ENCODE data around the gene CAV2.

Gene CAV2

GRCh38 chr7:116524609-116525297 is 25.2 kb downstream of the CAV2 start, which contains the start of gene CAV1:
TSS of gene CAV1 (plus strand) at chr7:116525036. CDS start at chr7:116525063, 27 bp downstream.
- DNase-seq (ENCODE audit: low read depth in 3 of 3) = no peak

- peak in 1 of 3 experiments; percentile 7 for DNase-seq (ENCODE audit: low read depth in 3 of 3)
Observed at GRCh38 chr7:116525298-116525912, 25.9 kb downstream of the CAV2 start.

DNA sequence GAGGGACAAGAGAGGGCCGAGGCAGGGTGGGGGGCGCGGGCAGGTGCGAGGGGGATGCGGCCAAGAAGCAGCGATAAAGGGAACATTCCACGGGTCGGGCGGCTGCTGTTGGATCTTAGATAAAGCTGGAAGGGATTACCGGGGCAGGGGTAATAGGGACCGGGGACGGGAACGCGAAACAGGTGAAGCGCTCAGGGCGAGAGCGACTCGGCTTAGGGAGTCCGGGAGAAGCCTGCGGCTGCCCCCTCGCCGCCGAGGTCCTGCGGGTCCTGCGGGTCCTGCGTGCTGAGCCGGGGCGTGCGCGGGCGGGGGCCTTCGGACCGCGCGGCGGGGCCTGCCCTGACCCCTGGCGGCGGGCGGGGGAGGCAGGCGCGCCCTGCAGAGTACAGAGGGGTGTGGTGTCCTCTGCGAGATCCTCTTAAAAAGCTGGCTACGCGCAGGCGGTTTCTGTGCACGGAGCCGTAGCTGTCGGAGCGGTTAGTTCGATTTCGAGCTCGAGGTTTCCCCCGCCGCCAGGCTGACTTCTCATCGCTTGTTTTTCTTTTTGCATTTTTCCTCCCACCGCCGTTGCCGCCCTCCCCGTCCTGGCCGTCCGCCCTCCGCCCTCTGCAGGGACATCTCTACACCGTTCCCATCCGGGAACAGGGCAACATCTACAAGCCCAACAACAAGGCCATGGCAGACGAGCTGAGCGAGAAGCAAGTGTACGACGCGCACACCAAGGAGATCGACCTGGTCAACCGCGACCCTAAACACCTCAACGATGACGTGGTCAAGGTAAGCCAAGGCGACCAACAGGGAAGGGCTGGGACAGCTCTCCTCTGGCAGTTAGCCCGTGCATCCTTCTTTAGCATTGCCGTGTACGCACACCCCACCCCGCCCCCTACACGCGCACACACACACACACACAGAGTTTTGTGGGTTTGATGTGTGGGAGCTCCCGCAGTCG is 26.6 kb downstream of the CAV2 start:
- DNase-seq (ENCODE audit: low read depth in 3 of 3) = peak in 2 of 3 experiments; percentile 17 to 40

DNA sequence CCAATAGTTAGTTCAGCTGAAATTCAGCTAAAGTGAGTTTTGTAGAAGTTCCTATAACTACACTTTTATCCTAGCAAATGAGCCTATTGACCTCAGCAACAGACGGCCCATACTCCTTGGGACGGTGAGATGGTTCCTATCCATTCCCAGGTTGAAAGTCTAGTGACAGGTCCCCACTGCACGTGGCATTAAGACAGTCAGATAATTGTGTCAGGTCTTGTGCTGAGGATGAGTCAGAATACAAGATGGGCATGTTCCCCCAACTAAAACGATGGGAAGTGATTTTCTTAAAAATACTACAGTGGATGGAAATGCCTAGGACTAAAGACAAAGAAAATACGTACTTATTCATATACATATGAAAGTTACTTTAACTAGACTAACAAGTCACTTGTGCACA is 27.4 kb downstream of the CAV2 start:
- DNase-seq (ENCODE audit: low read depth in 3 of 3) = no peak

GRCh38 chr7:116527521-116527920 is 28.0 kb downstream of the CAV2 start:
- DNase-seq (ENCODE audit: low read depth in 3 of 3) = no peak

DNA sequence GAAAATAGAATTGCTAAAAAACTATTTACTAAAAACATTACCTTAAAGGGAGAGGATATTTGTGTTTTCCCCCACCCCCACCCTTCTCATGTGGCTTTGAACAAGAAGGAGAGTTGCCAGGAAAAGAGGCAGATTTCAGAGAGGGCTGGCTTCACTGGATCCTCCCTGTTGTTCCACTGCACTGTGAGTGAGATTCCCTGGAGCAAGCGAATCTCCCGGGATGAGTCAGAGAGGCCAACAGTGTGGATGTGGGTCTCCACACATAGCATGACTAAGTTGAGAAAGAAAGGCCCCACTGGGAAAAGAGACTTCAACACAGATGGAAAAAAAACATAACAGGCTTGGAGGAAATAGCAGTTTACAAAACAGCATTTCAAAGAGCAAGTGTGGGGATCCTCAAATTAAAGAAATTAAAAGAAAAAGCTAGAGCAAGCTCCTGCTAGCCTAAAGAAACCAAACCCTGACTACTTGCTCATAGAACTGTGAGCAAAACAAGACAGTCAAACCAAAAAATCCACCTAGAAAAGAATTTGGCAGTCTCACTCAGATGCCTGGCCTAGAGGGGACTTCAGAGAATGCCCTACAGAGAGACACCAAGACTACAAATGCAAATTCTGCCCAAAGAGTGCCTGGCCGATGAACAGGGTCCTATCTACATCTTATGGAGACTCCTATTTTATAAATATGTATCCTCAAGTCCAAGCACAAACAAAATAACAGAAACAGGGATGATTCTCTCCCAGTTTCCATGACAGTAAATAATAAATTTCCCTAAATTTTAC is 28.7 kb downstream of the CAV2 start:
- no peak for DNase-seq (ENCODE audit: low read depth in 3 of 3)

GRCh38 chr7:116529250-116529649 is 29.7 kb downstream of the CAV2 start:
- DNase-seq (ENCODE audit: low read depth in 3 of 3) = no peak

DNA sequence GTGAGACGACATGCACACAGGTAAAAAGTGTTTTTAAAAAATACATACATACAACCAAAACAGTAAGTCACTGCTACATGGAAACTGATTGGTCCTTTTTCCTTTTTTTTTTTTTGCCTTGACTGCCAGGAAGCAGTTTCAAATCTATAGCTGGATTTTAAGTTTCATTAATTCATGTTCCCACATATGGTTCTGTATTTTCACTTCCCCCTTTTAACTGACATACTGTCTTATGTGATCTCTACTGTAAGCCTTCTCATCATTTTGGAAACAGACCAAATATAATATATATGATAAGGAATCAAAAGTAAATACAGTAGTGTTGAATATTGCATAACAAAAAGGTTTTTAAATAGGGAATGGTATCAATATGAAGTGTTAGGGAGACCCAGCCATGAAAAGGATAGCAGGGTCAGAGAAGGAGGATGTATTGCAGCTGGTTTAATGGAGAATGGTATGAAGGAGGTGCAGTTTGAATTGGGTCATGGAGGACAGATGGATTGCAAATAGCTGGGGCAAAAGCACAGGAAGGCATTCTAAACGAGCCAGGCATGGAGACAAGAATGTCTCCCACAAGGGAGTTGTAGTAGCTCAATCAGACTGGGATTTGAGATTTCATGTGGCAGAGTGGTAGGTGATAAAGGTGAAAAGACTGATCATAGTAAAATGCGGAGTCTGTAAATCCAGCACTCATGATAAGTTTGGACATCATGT is 30.7 kb downstream of the CAV2 start:
- DNase-seq (ENCODE audit: low read depth in 3 of 3) = no peak

- no peak for DNase-seq (ENCODE audit: low read depth in 3 of 3)
Observed at GRCh38 chr7:116532102-116532688, 32.7 kb downstream of the CAV2 start.

DNA sequence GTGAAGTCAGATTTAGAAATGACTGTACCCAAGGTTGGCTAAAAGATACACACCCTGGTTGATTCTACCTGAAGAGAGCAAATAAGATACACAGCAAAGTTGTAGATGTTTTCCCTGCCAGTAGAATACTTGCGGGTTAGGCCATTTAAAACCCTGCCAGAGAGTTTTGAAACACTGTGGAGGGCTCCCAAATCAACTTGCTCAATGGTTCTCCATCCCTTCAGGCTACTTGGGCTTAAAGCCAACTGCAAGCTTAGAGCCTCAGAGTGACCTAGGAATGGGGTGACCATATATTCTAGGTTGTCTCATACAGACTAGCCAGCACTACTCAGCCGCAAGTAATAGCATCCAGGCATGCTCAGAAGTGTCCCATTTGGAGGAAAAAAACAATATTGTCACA is 35.3 kb downstream of the CAV2 start:
- no peak for DNase-seq (ENCODE audit: low read depth in 3 of 3)

DNA sequence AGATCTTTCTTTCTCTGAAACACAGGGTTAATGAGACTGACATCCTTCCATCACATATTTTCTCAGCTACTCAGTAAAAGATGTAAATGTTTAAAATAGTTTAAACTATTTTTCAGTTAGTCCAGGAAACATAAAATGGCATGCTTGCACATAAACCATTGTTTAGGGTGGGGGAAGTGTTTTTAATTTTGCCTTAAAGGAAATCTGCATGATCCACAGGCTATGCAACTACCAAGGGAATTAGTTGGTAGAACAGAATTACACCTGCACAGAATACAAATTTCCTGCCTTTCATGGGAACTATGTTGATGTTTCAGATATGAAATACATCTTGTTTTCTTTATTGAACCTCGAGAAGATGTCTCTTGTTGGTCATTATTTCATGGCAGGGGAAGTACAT is 35.9 kb downstream of the CAV2 start:
- no peak for DNase-seq (ENCODE audit: low read depth in 3 of 3)

- DNase-seq (ENCODE audit: low read depth in 3 of 3) = no peak
Observed at GRCh38 chr7:116538138-116538537, 38.6 kb downstream of the CAV2 start.

- no peak for DNase-seq (ENCODE audit: low read depth in 3 of 3)
Observed at GRCh38 chr7:116539879-116540278, 40.3 kb downstream of the CAV2 start.

GRCh38 chr7:116540743-116541142 is 41.2 kb downstream of the CAV2 start:
- no peak for DNase-seq (ENCODE audit: low read depth in 3 of 3)

DNA sequence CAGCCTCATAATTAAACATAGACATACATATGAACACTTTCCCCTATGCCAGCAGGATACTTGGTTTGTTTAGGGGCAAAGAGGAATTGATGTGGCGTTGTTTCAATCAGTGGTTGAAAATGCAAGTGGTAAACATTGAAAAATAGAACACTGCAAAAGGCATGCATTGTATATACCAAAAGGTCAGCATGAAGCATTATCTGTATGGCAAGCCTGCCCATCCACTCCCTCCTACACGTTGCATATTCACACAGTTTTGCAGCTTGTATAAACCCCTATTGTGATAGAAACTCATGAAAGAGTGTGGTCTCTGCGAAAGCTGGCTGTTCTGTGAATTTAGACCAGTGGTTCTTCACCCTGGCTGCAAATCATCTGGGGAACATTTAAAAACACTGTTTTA is 42.4 kb downstream of the CAV2 start:
- no peak for DNase-seq (ENCODE audit: low read depth in 3 of 3)

DNA sequence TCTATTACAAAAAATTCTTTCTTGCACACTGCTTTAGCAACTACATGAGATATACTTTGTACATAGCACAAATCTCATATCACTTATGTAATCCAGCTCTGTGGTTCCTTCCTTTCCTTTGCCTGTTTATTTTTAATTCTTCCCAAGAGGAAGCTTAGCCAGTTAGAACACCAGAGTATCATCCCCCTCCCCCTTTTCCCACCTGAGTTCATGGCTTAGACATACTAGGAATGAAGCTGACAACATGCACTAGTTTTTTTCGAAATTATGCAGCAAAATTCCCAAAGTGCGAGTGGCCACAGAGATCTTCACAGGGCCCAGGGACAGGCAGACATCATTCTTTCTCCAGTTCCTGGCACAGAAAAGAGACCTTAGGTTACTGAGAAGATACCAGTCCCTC is 43.1 kb downstream of the CAV2 start:
- no peak for DNase-seq (ENCODE audit: low read depth in 3 of 3)

DNA sequence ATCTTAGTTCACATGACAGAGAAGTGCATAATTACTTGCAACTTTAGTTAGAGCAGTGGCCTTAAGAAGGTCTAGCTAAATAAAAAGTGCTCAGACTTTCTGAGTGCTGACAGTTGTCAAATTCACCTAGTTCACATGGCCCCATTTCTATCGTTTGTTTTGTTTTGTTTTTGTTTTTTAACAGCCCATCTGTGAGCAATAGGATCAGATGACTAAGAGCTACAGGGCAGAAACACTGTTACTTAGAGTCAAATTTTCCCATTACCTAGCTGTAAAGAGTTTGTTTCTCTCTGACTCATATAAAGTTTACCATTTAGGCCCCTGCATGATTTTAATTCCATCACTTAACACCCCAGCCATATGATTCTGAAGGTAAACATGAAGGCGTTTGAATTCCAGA is 44.1 kb downstream of the CAV2 start:
- no peak for DNase-seq (ENCODE audit: low read depth in 3 of 3)

DNA sequence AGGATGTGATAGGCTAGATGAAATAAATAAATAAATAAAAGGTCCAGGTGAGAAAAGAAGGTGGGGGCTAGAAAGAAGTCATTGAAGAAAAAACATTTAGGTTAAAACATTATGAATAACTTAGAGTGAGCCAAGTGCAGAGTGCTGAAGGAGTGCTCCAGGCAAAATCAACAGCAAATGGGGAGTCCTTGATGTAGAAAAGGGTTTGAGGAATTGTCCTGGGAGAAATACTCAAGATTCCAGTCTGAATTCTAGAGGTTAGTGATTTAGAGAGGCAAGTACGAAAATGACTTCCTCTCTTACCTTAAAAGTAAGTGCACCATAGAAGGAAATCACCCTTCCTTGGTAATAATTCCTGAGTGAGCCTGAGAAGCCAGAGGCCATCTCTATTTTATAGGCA is 44.9 kb downstream of the CAV2 start:
- DNase-seq (ENCODE audit: low read depth in 3 of 3) = no peak

DNA sequence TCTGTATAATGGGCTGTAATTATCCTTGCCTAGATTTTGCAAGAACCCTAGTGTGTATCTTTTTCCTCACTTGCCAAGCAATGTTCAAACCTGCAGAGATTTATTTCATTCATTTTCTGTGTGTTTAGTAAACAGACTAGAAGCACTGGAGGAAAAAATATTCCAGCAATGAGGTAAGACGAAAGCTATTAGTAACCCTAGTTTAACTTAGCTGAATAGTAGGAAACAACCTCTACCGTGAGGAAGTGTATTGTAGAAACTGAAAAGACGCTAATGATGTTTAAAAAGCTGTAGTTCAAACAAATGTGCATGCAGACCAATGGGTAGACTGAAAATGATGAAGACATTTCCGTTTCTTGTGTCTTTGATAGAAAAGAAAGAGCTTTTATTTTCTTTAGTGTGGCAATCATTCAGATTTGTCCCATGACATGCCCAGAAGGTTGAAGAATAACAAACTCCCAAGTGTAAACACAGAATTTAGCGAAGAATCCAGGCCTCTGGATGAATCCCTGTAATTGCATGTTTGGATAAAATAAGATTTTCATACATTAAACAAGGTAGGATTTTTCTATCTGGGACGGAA is 46.0 kb downstream of the CAV2 start:
- DNase-seq (ENCODE audit: low read depth in 3 of 3) = no peak

- no peak for DNase-seq (ENCODE audit: low read depth in 3 of 3)
Observed at GRCh38 chr7:116546054-116546453, 46.5 kb downstream of the CAV2 start.

All from stimulated activated CD4-positive, alpha-beta T cell treated with anti-CD3 and anti-CD28 coated beads, TNF-alpha, amount 100 ng/mL, for 4 hours (primary cell).